K562 (cell line): ENCODE measurements around the gene VPREB1. TPM values are rescaled to one million over a fixed set of nuclear protein-coding genes. Genes with fewer than 3 reads are reported as not detected.

Experiments
- CBFA2T2 ChIP-seq: fragments of 450-650 bp; conservative IDR thresholded peaks from 2 replicates; pipeline ENCODE4 v1.6.1; 2017; ENCODE audit warnings: mild to moderate bottlenecking
- CXXC5 ChIP-seq: fragments of 250-450 bp; sonication (Bioruptor Pico); IDR thresholded peaks from 2 replicates; pipeline ENCODE4 v1.8.0; 2022; ENCODE audit warnings: inconsistent platforms, mild to moderate bottlenecking, moderate library complexity
- DDX20 ChIP-seq: fragments of 450-650 bp; IDR thresholded peaks from 2 replicates; pipeline ENCODE4 v1.6.1; 2016; ENCODE audit warnings: missing genetic modification characterization, low read depth, mild to moderate bottlenecking, missing compliant biosample characterization, moderate library complexity
- ETV1 ChIP-seq: fragments of 450-650 bp; conservative IDR thresholded peaks from 2 replicates; pipeline ENCODE4 v1.6.1; 2016; ENCODE audit warnings: missing genetic modification characterization, control low read depth, low read depth, missing compliant biosample characterization
- HSF4 ChIP-seq: fragments of 250-450 bp; sonication (Bioruptor Pico); IDR thresholded peaks from 2 replicates; pipeline ENCODE4 v2.1.2; 2022; ENCODE audit warnings: mild to moderate bottlenecking, moderate library complexity, borderline replicate concordance
- IRF2 ChIP-seq: sonication (generic); formaldehyde crosslinking; IDR thresholded peaks from 2 replicates; pipeline ENCODE4 v1.8.1; 2022; ENCODE audit warnings: mild to moderate bottlenecking, missing genetic modification reagents
- MAFF ChIP-seq: IDR thresholded peaks from 2 replicates; pipeline ENCODE4 v1.6.1; 2012; ENCODE audit warnings: low read length, improper control_type of control experiment
- MED1 ChIP-seq: sonication (generic); formaldehyde crosslinking; IDR thresholded peaks from 2 replicates; pipeline ENCODE4 v1.8.1; 2023; ENCODE audit warnings: missing genetic modification reagents, borderline replicate concordance
- RAD21 ChIP-seq, 2 experiments: fragments of 250-450 bp in 1 of 2; fragments of 450-650 bp in 1 of 2; sonication (Bioruptor Pico) in 1 of 2; formaldehyde crosslinking in 1 of 2; IDR thresholded peaks in 1 of 2; conservative IDR thresholded peaks in 1 of 2; 2 replicates each; pipeline versions ENCODE4 v1.4.0 to v1.8.0; 2020 to 2022; ENCODE audit warnings: mild to moderate bottlenecking in 2 of 2, moderate library complexity in 1 of 2
- RBFOX2 ChIP-seq: fragments of 200-400 bp; formaldehyde crosslinking; IDR thresholded peaks from 2 replicates; pipeline ENCODE4 v1.6.1; 2017; ENCODE audit warnings: low read depth, mild to moderate bottlenecking, low read length, moderate library complexity
- RCOR1 ChIP-seq, 2 experiments: IDR thresholded peaks; 2 replicates each; pipeline ENCODE4 v1.6.1; 2012; ENCODE audit warnings: low read depth in 2 of 2, low read length in 2 of 2, borderline replicate concordance in 1 of 2, improper control_type of control experiment in 1 of 2
- SREBF2 ChIP-seq: sonication (generic); formaldehyde crosslinking; IDR thresholded peaks from 2 replicates; pipeline ENCODE4 v1.4.0; 2020; ENCODE audit warnings: mild to moderate bottlenecking, missing genetic modification reagents
- ZNF24 ChIP-seq: fragments of 450-650 bp; IDR thresholded peaks from 2 replicates; pipeline ENCODE4 v1.6.1; 2016
- ZNF586 ChIP-seq: fragments of 450-650 bp; formaldehyde crosslinking; conservative IDR thresholded peaks from 2 replicates; pipeline ENCODE4 v1.4.0; 2020; ENCODE audit warnings: mild to moderate bottlenecking, moderate library complexity
- ZNF644 ChIP-seq: fragments of 200-800 bp; sonication (Bioruptor generic); IDR thresholded peaks from 2 replicates; pipeline ENCODE4 v1.6.1; 2016; ENCODE audit warnings: low read depth, missing genetic modification characterization, missing compliant biosample characterization
- ZNF699 ChIP-seq: fragments of 250-450 bp; sonication (Bioruptor Pico); IDR thresholded peaks from 2 replicates; pipeline ENCODE4 v1.8.0; 2021; ENCODE audit warnings: mild to moderate bottlenecking, moderate library complexity; ENCODE audit not compliant: insufficient replicate concordance
- polyA plus RNA-seq, 8 experiments: library from polyadenylated mRNA; depleted of rRNA in 4 of 8; stranded (reverse) in 5 of 8; unstranded in 3 of 8; fragments of >200 nt; fragmentation: Nextera tagmentation in 2 of 8; fragmentation: Illumina TruSeq in 1 of 8; extraction: Ambion mirVana in 2 of 8; extraction: Trizol in 1 of 8; gene quantifications; 2 replicates each; pipeline versions ENCODE4 v1.2.1 to v1.2.3, GENCODE V29; 2011 to 2014; ENCODE audit warnings: inconsistent platforms in 1 of 8, missing spikeins in 1 of 8
- total RNA-seq, 7 experiments: library from RNA; depleted of rRNA in 6 of 7; stranded (reverse); fragments of >200 nt in 6 of 7; fragmentation: Illumina TruSeq in 2 of 7; extraction: Trizol in 2 of 7; gene quantifications; 2 replicates each; pipeline versions ENCODE4 v1.2.1 to v1.2.3, GENCODE V29; 2011 to 2021; ENCODE audit warnings: low replicate concordance in 1 of 7
- TF ChIP-seq, protein P1 (sequence below): fragments of 450-650 bp; IDR thresholded peaks from 2 replicates; pipeline ENCODE4 v1.6.1; 2014; ENCODE audit warnings: low read depth, mild to moderate bottlenecking, moderate library complexity, borderline replicate concordance
- TF ChIP-seq, protein P2 (sequence below): IDR thresholded peaks from 3 replicates; pipeline ENCODE4 v1.6.1; 2011; ENCODE audit warnings: borderline replicate concordance, mild to moderate bottlenecking, moderate library complexity; ENCODE audit not compliant: insufficient read length; ENCODE audit errors: extremely low read depth

Gene VPREB1
- total and polyA plus RNA-seq, 9 of the 15 experiments (the other 6 are each of a cell fraction or from before 2014, with no cell fraction given): not detected

GRCh38 chr22:22235558-22235957 is 9.0 kb upstream of the VPREB1 start (continued):
- TF ChIP-seq, protein P1, sequence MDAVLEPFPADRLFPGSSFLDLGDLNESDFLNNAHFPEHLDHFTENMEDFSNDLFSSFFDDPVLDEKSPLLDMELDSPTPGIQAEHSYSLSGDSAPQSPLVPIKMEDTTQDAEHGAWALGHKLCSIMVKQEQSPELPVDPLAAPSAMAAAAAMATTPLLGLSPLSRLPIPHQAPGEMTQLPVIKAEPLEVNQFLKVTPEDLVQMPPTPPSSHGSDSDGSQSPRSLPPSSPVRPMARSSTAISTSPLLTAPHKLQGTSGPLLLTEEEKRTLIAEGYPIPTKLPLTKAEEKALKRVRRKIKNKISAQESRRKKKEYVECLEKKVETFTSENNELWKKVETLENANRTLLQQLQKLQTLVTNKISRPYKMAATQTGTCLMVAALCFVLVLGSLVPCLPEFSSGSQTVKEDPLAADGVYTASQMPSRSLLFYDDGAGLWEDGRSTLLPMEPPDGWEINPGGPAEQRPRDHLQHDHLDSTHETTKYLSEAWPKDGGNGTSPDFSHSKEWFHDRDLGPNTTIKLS: no peak
- TF ChIP-seq ZNF586 (CRISPR knock-in tag) (no peak), HSF4 (CRISPR knock-in tag) (no peak), RBFOX2 (no peak), MED1 (no peak), CXXC5 (CRISPR knock-in tag) (no peak), CBFA2T2 (no peak), DDX20 (tag) (no peak), ZNF644 (tag) (no peak), MAFF (no peak), ZNF699 (CRISPR knock-in tag) (no peak), ETV1 (tag) (no peak), SREBF2 (CRISPR knock-in tag) (no peak), IRF2 (CRISPR knock-in tag) (no peak), RAD21 (CRISPR knock-in tag; conservative IDR thresholded peaks at IDR 0.05 in 1 of 2, IDR thresholded peaks at IDR 0.05 in 1 of 2) (peak in 1 of 2 experiments; percentile 90; a peak in 3 of 4 replicates), RCOR1 (IDR thresholded peaks at IDR 0.05; ENCODE audit: borderline replicate concordance in 1 of 2, low read depth in 2 of 2, low read length in 2 of 2) (peak in 1 of 2 experiments; percentile 75; a peak in 1 of 4 replicates), ZNF24 (no peak)
- TF ChIP-seq, protein P2, sequence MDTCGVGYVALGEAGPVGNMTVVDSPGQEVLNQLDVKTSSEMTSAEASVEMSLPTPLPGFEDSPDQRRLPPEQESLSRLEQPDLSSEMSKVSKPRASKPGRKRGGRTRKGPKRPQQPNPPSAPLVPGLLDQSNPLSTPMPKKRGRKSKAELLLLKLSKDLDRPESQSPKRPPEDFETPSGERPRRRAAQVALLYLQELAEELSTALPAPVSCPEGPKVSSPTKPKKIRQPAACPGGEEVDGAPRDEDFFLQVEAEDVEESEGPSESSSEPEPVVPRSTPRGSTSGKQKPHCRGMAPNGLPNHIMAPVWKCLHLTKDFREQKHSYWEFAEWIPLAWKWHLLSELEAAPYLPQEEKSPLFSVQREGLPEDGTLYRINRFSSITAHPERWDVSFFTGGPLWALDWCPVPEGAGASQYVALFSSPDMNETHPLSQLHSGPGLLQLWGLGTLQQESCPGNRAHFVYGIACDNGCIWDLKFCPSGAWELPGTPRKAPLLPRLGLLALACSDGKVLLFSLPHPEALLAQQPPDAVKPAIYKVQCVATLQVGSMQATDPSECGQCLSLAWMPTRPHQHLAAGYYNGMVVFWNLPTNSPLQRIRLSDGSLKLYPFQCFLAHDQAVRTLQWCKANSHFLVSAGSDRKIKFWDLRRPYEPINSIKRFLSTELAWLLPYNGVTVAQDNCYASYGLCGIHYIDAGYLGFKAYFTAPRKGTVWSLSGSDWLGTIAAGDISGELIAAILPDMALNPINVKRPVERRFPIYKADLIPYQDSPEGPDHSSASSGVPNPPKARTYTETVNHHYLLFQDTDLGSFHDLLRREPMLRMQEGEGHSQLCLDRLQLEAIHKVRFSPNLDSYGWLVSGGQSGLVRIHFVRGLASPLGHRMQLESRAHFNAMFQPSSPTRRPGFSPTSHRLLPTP: peak; percentile 47
- TF ChIP-seq, all 486 proteins: peak for 18
